Lower leg skin (tissue), 4 donors: ENCODE measurements around the gene SMIM15. TPM values are rescaled to one million over a fixed set of nuclear protein-coding genes. Genes with fewer than 3 reads are reported as not detected.

Experiments
- DNase-seq, 2 donors: peaks; one replicate each; pipeline ENCODE4 v3.0.0-alpha.2; 2019; ENCODE audit warnings: low spot score in 2 of 2
- H3K4me3 ChIP-seq: fragments of 200-600 bp; sonication (generic); 2 replicates; pipeline ENCODE4 v1.5.1; 2017; ENCODE audit warnings: mild to moderate bottlenecking, low read depth; ENCODE audit not compliant: poor library complexity, severe bottlenecking
- CTCF ChIP-seq, 3 donors: fragments of 450-650 bp; IDR thresholded peaks; one replicate each; pipeline ENCODE4 v1.5.1; 2016; ENCODE audit warnings: antibody characterized with exemption in 3 of 3, mild to moderate bottlenecking in 3 of 3, moderate library complexity in 2 of 3
- POLR2A ChIP-seq, 2 donors: fragments of 450-650 bp; IDR thresholded peaks; one replicate each; pipeline ENCODE4 v1.6.1; 2016 to 2017; ENCODE audit warnings: antibody characterized with exemption in 2 of 2, mild to moderate bottlenecking in 1 of 2, moderate library complexity in 1 of 2
- WGBS, 2 donors: methylation state at CpG; one replicate each; pipeline ENCODE4 v1.1.5; 2018; 5-methylcytosine and 5-hydroxymethylcytosine counted together
- intact Hi-C: fragments of 100-400 bp; cut with DNase I; formaldehyde crosslinking; loops from one replicate; pipeline ENCODE4 v1.15.0; 2023; ENCODE audit warnings: low total_unique reads
- total RNA-seq, 4 donors: library from RNA; depleted of rRNA; stranded (reverse); fragments of >200 nt; gene quantifications; one replicate each; pipeline ENCODE4 v1.1.0, GENCODE V29; 2016

Gene SMIM15
- total RNA-seq, 4 donors from 2014 or later = 29.2 to 33.8 (median 30.3) TPM

GRCh38 chr5:61167382-61167781 lies 5.1 kb upstream of the SMIM15 start:
- no peak for DNase-seq
- no peak overlapping the region for H3K4me3 ChIP-seq
- 59 to 61% methylated on average over 4 of the region's 4 CpGs for WGBS, 2 donors
- TF ChIP-seq CTCF (IDR thresholded peaks at IDR 0.05) (no peak), POLR2A (IDR thresholded peaks at IDR 0.05) (no peak)
- intact Hi-C loops = no loop called here

GRCh38 chr5:61163905-61164304 lies 1.6 kb upstream of the SMIM15 start:
- WGBS, 2 donors = 91 to 95% methylated on average over 13 of the region's 13 CpGs
- intact Hi-C loops = no loop called here
- no peak for TF ChIP-seq POLR2A (IDR thresholded peaks at IDR 0.05)
- TF ChIP-seq CTCF (IDR thresholded peaks at IDR 0.05) = no peak
- no peak for DNase-seq
- H3K4me3 ChIP-seq = no peak overlapping the region

GRCh38 chr5:61162832-61163567 lies 732 bp upstream of the SMIM15 start:
- DNase-seq = no peak
- intact Hi-C loops = no loop called here
- TF ChIP-seq POLR2A (IDR thresholded peaks at IDR 0.05) (no peak), CTCF (IDR thresholded peaks at IDR 0.05) (no peak)
- peak overlapping the region; percentile 97 for H3K4me3 ChIP-seq
- WGBS, 2 donors = 19 to 21% methylated on average over 13 to 14 of the region's 14 CpGs

- DNase-seq = no peak
- WGBS, 2 donors = 86 to 87% methylated on average over 3 of the region's 3 CpGs
- intact Hi-C loops = no loop called here
- H3K4me3 ChIP-seq = no peak overlapping the region
- TF ChIP-seq CTCF (IDR thresholded peaks at IDR 0.05) (no peak), POLR2A (IDR thresholded peaks at IDR 0.05) (no peak)
Measured at GRCh38 chr5:61160497-61160896, 1.8 kb downstream of the SMIM15 start.

- 58 to 67% methylated on average over 4 of the region's 4 CpGs for WGBS, 2 donors
- no peak for DNase-seq
- no peak overlapping the region for H3K4me3 ChIP-seq
- intact Hi-C loops = no loop called here
- no peak for TF ChIP-seq CTCF (IDR thresholded peaks at IDR 0.05)
- no peak for TF ChIP-seq POLR2A (IDR thresholded peaks at IDR 0.05)
Measured at GRCh38 chr5:61159836-61160235, 2.4 kb downstream of the SMIM15 start.

- no peak for DNase-seq
- WGBS, 2 donors = 90 to 92% methylated on average over 3 of the region's 3 CpGs
- no peak for TF ChIP-seq CTCF (IDR thresholded peaks at IDR 0.05)
- no peak for TF ChIP-seq POLR2A (IDR thresholded peaks at IDR 0.05)
- H3K4me3 ChIP-seq = no peak overlapping the region
- intact Hi-C loops = no loop called here
Measured at GRCh38 chr5:61159070-61159469, 3.2 kb downstream of the SMIM15 start.
